HG02623 (cell line): Measurements from ENCODE around the gene TPCN2.
"Not testable (repeated sequence)": the region's sequence is repeated elsewhere in the genome, so short reads cannot be mapped to it uniquely, and the experiment has no call there.

Experiments used
- ATAC-seq: cut with Tn5 transposase; IDR thresholded peaks from one replicate; pipeline ENCODE4 v1.9.1; 2021; ENCODE audit warnings: moderate library complexity; ENCODE audit not compliant: unreplicated experiment

TPCN2 gene

GRCh38 chr11:69073469-69073868 lies 24.7 kb downstream of the TPCN2 start:
- no peak for ATAC-seq

DNA sequence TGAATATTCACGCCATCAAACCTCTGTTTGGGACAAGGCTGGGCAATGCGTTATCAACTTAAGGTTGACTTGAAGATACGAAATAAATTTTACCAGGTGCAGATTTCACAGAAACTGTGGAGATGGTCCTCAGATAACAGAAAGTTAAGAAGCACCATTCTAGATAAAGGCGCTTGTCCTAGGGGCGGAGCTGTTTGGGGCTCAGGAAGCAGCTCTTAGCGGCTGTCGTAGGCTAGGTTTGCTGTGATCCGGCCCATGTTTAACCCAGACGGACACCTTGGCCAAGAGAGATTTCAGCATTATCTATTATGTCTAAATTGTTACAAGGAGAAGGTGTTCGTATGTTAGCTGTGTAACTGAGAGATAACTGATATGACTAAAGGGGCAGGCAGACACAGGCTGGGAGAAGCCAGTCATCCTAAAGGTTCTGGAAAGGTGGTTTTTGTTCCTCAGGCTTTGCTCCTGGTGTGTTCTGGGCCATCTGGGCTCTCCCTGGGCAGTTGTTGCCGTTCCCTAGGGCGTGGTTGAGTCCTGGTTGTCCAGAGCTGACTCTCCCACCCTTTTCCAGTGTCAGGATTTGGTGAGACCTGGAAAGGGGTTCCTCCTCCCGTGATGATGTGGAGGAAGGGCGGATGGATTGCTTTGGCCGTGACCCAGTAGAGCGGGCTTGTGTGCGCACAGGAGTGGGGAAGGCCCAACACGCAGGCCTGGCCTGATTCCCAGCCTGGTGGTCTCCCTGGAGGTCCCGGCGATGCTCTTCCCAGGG lies 25.8 kb downstream of the TPCN2 start:
- ATAC-seq: no peak

- ATAC-seq: no peak
Measured at GRCh38 chr11:69075421-69076128, 26.8 kb downstream of the TPCN2 start.

DNA sequence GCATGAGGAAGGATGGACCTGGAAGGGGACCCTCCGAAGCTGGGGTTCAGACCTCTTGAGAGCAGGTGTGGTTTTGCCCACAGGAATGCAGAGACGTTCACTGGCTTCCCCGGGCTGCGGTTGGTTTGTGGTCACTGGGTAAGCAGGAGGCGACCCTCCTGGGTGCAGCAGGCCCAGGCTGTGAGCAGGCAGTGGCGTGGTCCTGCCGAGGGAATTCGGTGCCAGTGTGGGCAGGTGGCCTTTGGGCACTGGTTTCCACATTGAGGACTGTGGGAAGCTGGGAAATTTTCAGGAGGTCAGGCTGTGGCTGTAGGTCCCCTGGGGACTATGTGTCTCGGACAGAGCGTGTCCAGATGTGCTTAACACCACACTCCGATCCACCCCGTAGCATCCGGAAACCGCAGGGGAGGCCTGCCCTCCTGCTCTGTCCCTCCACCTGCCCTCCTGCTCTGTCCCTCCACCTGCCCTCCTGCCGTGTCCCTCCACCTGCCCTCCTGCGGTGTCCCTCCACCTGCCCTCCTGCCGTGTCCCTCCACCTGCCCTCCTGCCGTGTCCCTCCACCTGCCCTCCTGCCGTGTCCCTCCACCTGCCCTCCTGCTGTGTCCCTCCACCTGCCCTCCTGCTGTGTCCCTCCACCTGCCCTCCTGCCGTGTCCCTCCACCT lies 27.5 kb downstream of the TPCN2 start:
- ATAC-seq: no peak

- not testable (repeated sequence) for ATAC-seq
Measured at GRCh38 chr11:69076977-69077376, 28.2 kb downstream of the TPCN2 start.

DNA sequence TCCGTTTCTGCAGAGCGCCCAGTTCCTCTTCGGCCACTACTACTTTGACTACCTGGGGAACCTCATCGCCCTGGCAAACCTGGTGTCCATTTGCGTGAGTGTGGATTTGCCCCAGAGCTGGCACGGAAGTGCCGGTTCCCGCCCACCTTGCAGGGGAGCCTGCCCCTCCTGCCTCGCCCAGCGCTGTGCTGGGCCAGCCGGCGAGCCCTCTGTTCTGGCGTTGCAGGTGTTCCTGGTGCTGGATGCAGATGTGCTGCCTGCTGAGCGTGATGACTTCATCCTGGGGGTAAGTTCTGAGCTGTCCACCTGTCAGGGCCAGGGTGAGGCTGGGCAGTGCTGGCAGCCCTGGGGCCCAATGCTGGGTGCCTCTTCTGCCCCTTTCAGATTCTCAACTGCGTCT lies 29.8 kb downstream of the TPCN2 start:
- no peak for ATAC-seq

GRCh38 chr11:69078930-69079605 lies 30.3 kb downstream of the TPCN2 start:
- no peak for ATAC-seq

DNA sequence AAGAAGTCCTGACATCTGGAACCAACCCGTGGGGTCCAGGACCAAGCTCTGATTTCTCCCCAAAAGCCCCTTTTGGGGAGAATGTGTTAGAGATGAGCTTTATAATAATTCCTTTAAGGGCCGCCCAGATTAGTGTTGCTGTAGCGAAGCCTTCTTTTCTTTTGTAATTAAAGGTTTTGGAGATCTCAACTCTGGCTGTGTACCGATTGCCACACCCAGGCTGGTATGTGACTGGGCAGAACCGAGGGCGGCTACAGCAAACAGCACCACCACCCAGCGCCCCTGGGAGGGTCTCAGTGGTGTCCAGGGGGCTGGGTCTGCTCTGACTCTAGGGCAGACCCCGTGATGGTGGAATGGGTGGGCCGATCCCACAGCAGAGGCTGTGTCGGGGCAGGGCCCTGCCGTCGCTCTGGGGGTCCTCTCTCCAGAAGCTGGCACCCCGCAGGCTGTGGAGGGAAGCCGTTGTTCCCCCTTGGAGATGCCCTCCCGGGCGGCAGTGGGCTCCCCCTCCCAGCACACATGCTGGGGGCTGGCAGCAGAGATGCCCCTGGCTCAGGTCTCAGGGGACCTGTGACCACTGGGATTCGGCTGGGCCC lies 31.0 kb downstream of the TPCN2 start:
- ATAC-seq: no peak

DNA sequence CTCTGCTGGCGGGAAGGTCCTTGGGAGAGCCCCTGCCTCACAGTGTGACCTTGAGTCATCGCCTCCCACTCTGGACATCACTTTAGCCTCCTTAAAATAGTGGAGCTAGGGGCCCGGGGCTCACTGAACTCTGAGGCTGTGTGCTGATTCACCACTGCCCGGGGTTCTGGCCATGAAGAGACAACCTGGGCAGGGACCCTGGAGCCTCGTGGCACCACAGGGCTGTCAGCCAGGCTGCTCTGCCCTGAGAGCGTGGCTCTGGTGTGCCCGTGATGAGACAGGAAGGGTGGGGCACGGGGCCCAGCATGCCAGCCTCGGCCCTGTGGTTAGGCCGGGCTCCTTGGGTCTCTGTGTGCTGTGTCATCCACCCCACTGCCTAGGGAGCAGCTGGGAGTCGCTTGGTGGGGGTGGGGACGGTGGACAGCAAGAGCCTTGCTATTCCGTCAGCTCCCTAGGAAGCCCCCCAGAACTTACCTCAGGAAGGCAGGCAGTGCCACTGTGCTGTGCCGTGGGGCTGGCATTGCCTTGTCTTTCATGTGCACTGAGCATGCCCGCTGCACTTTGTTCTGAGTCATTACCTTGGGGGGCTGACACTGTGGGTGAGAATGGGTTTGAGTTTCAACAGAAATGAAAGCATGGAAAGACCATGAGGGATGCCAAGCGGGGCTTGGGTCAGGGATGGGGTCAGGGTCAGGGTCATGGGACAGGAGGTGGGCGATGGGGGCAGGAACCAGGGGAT lies 31.7 kb downstream of the TPCN2 start:
- no peak for ATAC-seq

DNA sequence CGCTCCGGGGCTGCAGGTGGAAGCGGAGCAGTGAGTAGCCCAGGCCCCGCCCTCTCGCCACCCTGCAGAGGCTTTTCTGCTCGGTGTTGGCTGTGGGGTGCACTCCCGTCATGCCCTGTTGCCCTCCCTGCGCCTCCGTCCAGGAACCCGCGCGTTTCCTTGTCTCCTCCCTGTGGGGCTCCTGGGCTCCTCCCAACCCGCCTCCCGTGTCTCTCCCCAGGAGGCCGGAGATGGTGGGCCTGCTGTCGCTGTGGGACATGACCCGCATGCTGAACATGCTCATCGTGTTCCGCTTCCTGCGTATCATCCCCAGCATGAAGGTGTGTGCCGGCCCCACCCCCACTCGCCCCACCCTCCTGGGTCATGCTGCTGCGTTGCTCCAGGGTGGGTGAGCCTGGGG lies 32.4 kb downstream of the TPCN2 start:
- no peak for ATAC-seq

DNA sequence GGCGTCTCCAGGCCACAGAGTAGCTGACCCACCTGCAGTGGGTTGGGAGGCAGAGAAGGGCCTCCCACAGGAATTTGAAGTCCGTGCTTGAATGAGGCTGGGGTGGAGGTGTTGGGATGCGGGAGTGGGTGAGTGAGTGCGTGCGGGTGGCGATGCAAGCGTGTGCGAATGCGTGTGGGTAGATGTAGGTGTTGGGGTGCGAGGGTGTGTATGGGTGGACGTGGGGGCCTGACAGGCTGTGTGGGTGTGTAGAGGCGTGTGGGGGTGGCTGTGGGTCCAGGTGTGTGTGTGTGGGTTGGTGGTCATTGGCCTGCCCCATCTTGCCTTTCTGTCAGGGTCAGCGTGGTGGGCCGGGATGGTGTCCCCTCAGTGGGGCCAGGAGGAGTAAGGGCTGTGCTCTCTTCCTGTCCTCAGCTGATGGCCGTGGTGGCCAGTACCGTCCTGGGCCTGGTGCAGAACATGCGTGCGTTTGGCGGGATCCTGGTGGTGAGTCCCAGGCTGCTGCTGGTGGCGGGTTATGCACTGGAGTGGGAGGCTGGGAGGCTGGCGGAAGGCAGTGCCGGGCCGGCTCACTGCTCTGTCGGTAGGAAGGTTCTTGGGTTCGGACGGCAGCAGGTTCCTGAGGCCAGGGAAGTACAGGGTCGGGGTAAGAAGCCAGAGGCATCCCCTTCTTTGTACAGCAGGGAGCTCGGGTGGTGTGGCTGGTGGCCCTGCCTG lies 35.0 kb downstream of the TPCN2 start:
- ATAC-seq: no peak

DNA sequence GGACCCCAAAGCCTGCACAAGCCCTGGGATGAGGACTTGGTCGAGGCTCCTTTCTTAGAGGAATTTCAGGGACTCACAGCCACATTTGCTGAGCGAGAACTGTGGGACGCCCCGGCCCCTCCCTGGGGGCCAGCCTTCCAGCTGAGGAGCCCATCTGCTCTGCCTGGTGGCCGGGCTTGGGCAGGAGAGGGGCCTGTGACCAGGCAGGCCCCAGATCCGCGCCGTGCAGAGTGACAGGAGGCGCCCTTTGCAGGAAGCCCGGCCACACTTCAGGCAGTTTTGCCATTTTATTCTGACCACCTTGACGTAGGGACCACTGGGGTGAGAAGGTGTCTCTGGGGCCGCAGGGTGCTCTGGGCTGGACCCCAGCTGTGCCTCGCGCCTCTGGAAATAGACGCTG lies 35.6 kb downstream of the TPCN2 start:
- no peak for ATAC-seq

GRCh38 chr11:69085490-69086095 lies 36.9 kb downstream of the TPCN2 start:
- ATAC-seq: no peak

- ATAC-seq: no peak
Measured at GRCh38 chr11:69086152-69087132, 37.7 kb downstream of the TPCN2 start.

DNA sequence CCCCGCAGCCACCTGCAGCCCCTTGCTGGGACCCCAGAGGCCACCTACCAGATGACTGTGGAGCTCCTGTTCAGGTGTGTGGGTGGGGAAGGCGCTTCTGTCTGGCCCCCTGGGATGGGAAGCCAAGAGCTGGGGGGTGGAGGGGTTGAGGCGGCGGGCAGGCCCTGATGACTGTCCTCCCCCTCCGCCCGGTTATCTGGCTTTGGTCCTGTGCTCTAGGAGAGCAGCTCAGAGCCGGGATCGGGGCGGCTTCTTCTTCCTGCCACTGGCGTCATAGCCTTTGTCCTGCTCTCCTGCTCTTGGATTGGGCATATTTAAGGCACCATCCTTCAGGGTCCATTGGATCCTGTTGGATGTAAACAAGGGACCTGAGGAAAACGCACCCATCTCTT lies 38.4 kb downstream of the TPCN2 start:
- ATAC-seq: no peak

DNA sequence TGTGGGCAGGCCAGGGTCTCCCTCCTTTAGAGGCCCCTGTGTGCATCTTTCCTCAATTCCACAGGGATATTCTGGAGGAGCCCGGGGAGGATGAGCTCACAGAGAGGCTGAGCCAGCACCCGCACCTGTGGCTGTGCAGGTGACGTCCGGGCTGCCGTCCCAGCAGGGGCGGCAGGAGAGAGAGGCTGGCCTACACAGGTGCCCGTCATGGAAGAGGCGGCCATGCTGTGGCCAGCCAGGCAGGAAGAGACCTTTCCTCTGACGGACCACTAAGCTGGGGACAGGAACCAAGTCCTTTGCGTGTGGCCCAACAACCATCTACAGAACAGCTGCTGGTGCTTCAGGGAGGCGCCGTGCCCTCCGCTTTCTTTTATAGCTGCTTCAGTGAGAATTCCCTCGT lies 39.1 kb downstream of the TPCN2 start:
- no peak for ATAC-seq

- no peak for ATAC-seq
Measured at GRCh38 chr11:69088676-69089146, 40.0 kb downstream of the TPCN2 start.

- ATAC-seq: no peak
Measured at GRCh38 chr11:69089258-69089657, 40.5 kb downstream of the TPCN2 start.
